ENCODE results near the gene IFFO2.

GRCh38 chr1:18923756-18924211 lies 32.7 kb downstream of the IFFO2 start:
- no peak for TF ChIP-seq CTCF (IDR thresholded peaks at IDR 0.05)
- TF ChIP-seq EP300 (IDR thresholded peaks at IDR 0.05), result no peak
- TF ChIP-seq POLR2AphosphoS5 (IDR thresholded peaks at IDR 0.05), result no peak

All from upper lobe of left lung (tissue), 4 donors.